Right atrium auricular region (tissue), 2 donors: ENCODE measurements around the gene CPA4. TPM values are rescaled to one million over a fixed set of nuclear protein-coding genes. Genes with fewer than 3 reads are reported as not detected.

Experiments
- DNase-seq: peaks from one replicate; pipeline ENCODE4 v3.0.0-alpha.2; 2019; ENCODE audit warnings: low spot score
- H3K27ac ChIP-seq, 2 donors: fragments of 200-600 bp; sonication (generic); 1 replicate in 1 of 2; 2 replicates in 1 of 2; pipeline ENCODE4 v1.5.1; 2016 to 2019
- H3K27me3 ChIP-seq, 2 donors: fragments of 200-600 bp; sonication (generic); one replicate each; pipeline versions ENCODE4 v1.5.1 to v1.6.0; 2017 to 2019
- H3K36me3 ChIP-seq: fragments of 200-600 bp; sonication (generic); one replicate; pipeline ENCODE4 v1.5.1; 2016
- H3K4me1 ChIP-seq, 2 donors: fragments of 200-600 bp; sonication (generic); one replicate each; pipeline versions ENCODE4 v1.5.1 to v1.6.0; 2017 to 2019
- H3K4me3 ChIP-seq, 2 donors: fragments of 200-600 bp; sonication (generic); 1 replicate in 1 of 2; 2 replicates in 1 of 2; pipeline ENCODE4 v1.5.1; 2017 to 2019; ENCODE audit warnings: mild to moderate bottlenecking in 1 of 2, moderate library complexity in 1 of 2
- H3K9me3 ChIP-seq, 2 donors: fragments of 200-600 bp; sonication (generic); one replicate each; pipeline ENCODE4 v1.5.1; 2019
- total RNA-seq, 2 donors: library from RNA; depleted of rRNA; stranded (reverse); fragments of >200 nt; gene quantifications; one replicate each; pipeline ENCODE4 v1.1.0, GENCODE V29; 2016
- TF ChIP-seq, protein P1 (sequence below), 2 donors: fragments of 200-600 bp; sonication (generic); IDR thresholded peaks; one replicate each; pipeline ENCODE4 v1.5.1; 2019; ENCODE audit warnings: antibody characterized with exemption in 2 of 2

The CPA4 gene
- total RNA-seq, 2 donors from 2014 or later = 2.0 to 6.0 TPM

DNA sequence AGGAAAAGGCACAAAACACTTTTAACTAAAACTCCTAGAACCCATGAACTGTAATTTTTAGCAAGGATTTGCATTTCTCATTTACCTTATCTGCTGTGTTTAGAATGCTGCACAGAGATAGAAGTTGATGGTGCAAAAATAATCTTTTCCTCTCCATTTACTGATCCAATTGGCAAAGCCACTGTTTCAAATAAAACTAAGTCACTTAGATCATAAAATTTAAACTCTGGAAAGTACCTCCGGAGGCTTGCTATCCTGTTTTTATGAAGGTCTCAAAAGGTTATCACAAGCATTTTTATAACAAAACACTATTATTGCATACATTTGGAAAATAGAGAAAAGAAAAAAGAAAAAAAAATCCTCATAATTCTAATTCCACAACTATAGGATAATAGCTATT, 18.7 kb upstream of the CPA4 start:
- no peaks in the 10 kb centered on the region for H3K36me3 ChIP-seq
- H3K4me1 ChIP-seq = peaks cover 0 to 14% of the 10 kb centered on the region in 2 donors
- H3K9me3 ChIP-seq = no peaks in the 10 kb centered on the region
- TF ChIP-seq, protein P1, sequence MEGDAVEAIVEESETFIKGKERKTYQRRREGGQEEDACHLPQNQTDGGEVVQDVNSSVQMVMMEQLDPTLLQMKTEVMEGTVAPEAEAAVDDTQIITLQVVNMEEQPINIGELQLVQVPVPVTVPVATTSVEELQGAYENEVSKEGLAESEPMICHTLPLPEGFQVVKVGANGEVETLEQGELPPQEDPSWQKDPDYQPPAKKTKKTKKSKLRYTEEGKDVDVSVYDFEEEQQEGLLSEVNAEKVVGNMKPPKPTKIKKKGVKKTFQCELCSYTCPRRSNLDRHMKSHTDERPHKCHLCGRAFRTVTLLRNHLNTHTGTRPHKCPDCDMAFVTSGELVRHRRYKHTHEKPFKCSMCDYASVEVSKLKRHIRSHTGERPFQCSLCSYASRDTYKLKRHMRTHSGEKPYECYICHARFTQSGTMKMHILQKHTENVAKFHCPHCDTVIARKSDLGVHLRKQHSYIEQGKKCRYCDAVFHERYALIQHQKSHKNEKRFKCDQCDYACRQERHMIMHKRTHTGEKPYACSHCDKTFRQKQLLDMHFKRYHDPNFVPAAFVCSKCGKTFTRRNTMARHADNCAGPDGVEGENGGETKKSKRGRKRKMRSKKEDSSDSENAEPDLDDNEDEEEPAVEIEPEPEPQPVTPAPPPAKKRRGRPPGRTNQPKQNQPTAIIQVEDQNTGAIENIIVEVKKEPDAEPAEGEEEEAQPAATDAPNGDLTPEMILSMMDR (IDR thresholded peaks at IDR 0.05) = no peak
- no peak overlapping the region for H3K27ac ChIP-seq
- DNase-seq = no peak
- no peaks in the 10 kb centered on the region for H3K27me3 ChIP-seq
- H3K4me3 ChIP-seq = no peak overlapping the region

DNA sequence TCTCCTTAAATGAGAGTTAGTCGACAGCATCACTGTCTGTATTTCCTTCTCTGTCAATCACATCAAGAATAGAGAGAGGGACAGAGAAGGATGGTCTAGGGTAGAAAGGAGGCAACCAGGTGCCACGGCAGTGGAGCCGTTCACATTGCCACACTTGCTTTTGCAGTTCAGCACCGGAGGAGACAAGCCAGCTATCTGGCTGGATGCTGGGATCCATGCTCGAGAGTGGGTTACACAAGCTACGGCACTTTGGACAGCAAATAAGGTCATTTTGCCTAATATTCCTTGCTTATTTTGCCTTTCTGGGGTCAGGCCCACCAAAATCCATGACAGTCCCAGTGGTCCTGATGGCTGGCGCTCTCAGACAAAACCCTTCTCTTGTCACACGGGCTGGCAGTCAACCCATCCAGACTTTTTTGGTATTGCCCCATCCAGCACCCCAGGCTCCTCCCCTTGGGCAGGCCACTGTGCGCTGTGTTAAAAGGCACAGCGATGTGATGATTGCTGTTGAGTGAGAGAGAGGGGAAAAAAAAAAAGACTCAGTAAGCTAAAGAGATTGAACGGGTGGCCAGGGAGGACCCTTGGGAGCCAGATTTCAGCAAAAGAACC, 17.9 kb upstream of the CPA4 start:
- Histone ChIP-seq H3K27me3 (no peaks in the 10 kb centered on the region), H3K4me1 (peaks cover 0 to 14% of the 10 kb centered on the region in 2 donors), H3K4me3 (no peak overlapping the region), H3K36me3 (no peaks in the 10 kb centered on the region), H3K27ac (no peak overlapping the region), H3K9me3 (no peaks in the 10 kb centered on the region)
- no peak for DNase-seq
- TF ChIP-seq, protein P1 (IDR thresholded peaks at IDR 0.05) = no peak

DNA sequence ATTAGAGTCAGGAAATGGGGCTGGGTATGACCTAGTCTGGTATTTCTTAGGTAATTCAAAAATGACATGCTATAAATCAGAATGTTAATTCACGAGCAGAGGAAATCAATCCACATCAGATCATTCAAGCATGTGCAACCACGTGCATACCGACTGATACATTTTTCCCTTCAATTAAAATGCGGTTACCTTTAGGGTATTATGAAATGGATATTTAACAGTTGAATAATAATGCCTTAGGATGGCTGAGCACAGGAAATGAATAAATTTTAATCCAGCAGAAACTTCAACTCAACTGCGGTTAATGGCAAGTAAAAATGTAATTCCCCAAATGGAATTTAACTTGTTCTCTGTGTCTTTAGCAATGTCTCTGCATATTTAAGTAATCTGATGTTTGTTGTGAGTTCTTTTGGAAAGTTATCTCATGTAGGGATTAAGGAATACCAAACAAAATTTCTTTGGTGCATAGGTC, 17.1 kb upstream of the CPA4 start:
- H3K4me1 ChIP-seq = peaks cover 0 to 14% of the 10 kb centered on the region in 2 donors
- H3K27ac ChIP-seq = no peak overlapping the region
- no peak overlapping the region for H3K4me3 ChIP-seq
- no peak for DNase-seq
- H3K36me3 ChIP-seq = no peaks in the 10 kb centered on the region
- H3K9me3 ChIP-seq = no peaks in the 10 kb centered on the region
- TF ChIP-seq, protein P1 (IDR thresholded peaks at IDR 0.05) = no peak
- H3K27me3 ChIP-seq = no peaks in the 10 kb centered on the region

DNA sequence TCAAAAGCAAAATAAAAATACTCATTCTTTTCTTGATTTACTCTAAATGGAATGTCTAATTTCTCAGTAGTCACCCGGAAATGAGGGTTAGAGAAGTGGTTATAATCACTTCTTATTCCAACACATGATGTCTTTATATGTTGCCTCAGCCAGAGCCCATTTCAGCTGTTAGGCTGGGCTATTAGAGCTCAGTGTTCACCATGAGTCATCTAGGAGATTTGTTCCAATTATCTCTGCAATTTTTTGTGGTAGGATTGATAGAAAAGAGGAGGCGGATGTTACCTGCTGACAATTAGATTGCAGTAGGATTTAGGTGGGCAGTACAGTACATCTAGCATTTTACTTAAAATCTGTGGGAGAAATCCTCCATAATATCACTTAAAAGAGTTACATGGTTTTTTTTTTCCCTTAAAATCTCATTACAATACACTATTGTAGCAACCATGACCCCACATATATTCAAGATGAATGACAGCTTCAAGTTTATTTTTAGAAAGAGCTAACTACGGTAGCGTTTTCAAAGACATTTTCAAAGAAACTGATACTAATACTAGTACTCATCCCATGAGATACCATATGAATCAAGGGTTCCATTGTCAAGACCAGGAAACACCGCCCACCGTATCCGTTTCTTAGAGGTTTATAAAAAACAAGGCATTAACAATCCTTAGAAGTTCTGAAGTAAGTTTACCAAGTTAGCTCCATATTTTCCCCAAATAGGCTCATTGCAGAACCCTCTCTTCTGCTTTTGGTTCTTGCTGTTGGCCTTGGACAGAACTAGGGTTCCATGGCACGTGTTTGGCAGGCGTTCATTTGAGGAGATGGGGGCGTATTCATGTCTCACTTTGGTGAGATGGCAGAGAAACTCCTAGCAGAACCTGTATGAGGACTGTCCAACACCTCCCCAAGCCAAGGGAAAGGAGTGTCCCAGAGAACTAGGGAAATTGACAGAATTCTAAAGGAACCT, 15.9 kb upstream of the CPA4 start:
- DNase-seq = no peak
- H3K9me3 ChIP-seq = no peaks in the 10 kb centered on the region
- H3K36me3 ChIP-seq = no peaks in the 10 kb centered on the region
- H3K27me3 ChIP-seq = no peaks in the 10 kb centered on the region
- peaks cover 0 to 10% of the 10 kb centered on the region in 2 donors for H3K4me1 ChIP-seq
- TF ChIP-seq, protein P1 (IDR thresholded peaks at IDR 0.05) = no peak
- H3K4me3 ChIP-seq = no peak overlapping the region
- no peak overlapping the region for H3K27ac ChIP-seq

DNA sequence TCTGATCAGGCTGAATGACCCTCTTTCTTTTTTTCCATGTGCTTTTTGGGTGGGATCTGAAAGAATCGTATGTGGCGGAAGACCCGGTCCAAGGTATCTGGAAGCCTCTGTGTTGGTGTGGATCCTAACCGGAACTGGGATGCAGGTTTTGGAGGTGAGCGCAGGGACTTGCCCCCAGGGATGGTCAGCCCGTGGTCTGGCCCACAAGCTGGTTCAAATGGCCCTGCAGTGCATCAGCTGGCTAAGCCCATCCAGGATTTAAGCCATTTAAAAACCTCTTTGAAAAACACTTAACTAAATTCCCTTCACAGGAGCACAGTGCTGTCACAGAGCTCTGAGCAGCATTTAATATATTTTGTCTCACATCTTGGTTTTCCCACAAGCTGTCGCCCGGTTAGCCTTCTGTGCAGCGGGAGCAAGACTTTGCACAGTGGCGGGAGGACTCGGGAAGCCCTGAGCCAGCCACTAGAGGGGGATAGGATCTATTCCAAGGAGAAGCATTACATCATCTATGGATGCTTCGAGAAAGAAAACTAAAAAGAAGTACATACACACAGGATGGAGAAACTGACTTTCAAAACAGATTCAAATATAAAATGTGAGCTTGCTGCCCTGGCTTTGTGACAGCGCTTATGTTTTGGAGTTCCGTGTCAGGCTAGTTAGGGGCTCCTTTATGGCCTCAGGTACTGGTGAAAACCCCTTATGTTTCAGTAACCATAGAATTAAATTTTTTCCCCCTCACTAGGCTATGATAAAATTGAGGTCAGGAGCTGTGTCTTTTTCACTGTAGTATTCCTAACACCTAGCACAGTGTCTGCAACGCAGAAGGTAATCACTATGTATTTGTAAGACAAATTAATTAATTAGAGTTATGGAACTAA, 15.0 kb upstream of the CPA4 start:
- Histone ChIP-seq H3K9me3 (no peaks in the 10 kb centered on the region), H3K4me3 (no peak overlapping the region), H3K27me3 (no peaks in the 10 kb centered on the region), H3K36me3 (no peaks in the 10 kb centered on the region), H3K4me1 (peaks cover 0 to 4% of the 10 kb centered on the region in 2 donors), H3K27ac (no peak overlapping the region)
- DNase-seq = no peak
- TF ChIP-seq, protein P1 (IDR thresholded peaks at IDR 0.05) = peak; percentile 42 to 71
